Left ventricle myocardium inferior (tissue), 1 donor: ENCODE data around the gene ALCAM. TPM values are rescaled to one million over a fixed set of nuclear protein-coding genes. Genes with fewer than 3 reads are reported as not detected.

Experiments used
- DNase-seq: peaks from one replicate; pipeline ENCODE4 v3.0.0-alpha.2; 2020
- H3K27ac ChIP-seq: fragments of 200-600 bp; replicated peaks from 2 replicates; pipeline ENCODE4 v1.8.0; 2021
- H3K27me3 ChIP-seq: fragments of 200-600 bp; 2 replicates; pipeline ENCODE4 v1.8.0; 2021; ENCODE audit warnings: low read depth
- H3K36me3 ChIP-seq: fragments of 200-600 bp; 2 replicates; pipeline ENCODE4 v1.8.0; 2021
- H3K4me1 ChIP-seq: fragments of 200-600 bp; 2 replicates; pipeline ENCODE4 v1.8.0; 2021
- H3K4me3 ChIP-seq: fragments of 200-600 bp; 2 replicates; pipeline ENCODE4 v1.8.0; 2021; ENCODE audit warnings: mild to moderate bottlenecking, moderate library complexity
- H3K9me3 ChIP-seq: fragments of 200-600 bp; replicated peaks from 2 replicates; pipeline ENCODE4 v1.8.0; 2021
- intact Hi-C: fragments of 100-400 bp; cut with micrococcal nuclease; formaldehyde crosslinking; loops from one replicate; pipeline ENCODE4 v1.11.0; 2022
- total RNA-seq: library from RNA; stranded (reverse); fragmentation: NEBNext Ultra II Directional; extraction: Animal tissue kit (Norgen Biotek cat#: 25700); gene quantifications from one replicate; pipeline ENCODE4 v1.2.1, GENCODE V29; 2021
- TF ChIP-seq, protein P1 (sequence below): fragments of 200-600 bp; IDR thresholded peaks from 2 replicates; pipeline ENCODE4 v1.8.0; 2021; ENCODE audit warnings: antibody characterized with exemption, mild to moderate bottlenecking, borderline replicate concordance
- donor health status: DM: no; HTN: yes; CAD: no; lungs with severe emphysema.

ALCAM gene
- total RNA-seq, 1 donor from 2014 or later: 3.7 TPM

DNA sequence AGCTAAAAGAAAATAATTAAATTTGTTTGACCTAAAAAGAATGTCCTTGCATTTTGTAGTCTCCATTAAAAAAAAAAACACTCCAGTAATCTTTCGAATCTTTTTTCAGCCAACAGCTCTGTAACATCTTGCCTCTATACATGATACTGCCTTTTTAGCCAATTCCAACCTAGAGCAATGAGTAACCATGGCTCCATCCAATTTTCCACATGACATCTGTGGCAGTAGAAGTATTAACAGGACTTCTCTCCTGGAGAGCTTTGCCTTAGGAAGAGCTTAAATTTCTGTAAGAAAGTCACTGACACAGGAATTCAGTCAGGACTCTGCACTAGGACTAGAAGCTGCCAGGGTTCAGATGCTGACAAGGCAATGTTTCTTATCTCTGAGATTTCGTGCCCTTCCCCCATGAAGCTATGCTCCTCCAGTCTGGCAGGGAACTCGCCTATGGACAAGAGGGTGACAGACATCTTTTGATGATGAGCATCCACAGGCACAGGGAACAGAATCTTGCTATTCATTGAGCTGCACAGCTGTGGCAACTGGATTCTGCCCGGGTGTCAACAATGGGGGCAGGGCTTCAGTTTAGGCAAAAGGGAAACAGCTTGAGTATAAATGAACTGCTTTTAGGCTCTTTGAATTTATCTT lies 81.8 kb downstream of the ALCAM start:
- Histone ChIP-seq H3K36me3 (no peaks in the 10 kb centered on the region), H3K27ac (no peak overlapping the region), H3K27me3 (no peaks in the 10 kb centered on the region), H3K4me1 (no peaks in the 10 kb centered on the region), H3K4me3 (no peak overlapping the region), H3K9me3 (peaks cover 9% of the 10 kb centered on the region)
- no peak for DNase-seq
- TF ChIP-seq, protein P1, sequence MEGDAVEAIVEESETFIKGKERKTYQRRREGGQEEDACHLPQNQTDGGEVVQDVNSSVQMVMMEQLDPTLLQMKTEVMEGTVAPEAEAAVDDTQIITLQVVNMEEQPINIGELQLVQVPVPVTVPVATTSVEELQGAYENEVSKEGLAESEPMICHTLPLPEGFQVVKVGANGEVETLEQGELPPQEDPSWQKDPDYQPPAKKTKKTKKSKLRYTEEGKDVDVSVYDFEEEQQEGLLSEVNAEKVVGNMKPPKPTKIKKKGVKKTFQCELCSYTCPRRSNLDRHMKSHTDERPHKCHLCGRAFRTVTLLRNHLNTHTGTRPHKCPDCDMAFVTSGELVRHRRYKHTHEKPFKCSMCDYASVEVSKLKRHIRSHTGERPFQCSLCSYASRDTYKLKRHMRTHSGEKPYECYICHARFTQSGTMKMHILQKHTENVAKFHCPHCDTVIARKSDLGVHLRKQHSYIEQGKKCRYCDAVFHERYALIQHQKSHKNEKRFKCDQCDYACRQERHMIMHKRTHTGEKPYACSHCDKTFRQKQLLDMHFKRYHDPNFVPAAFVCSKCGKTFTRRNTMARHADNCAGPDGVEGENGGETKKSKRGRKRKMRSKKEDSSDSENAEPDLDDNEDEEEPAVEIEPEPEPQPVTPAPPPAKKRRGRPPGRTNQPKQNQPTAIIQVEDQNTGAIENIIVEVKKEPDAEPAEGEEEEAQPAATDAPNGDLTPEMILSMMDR: no peak
- intact Hi-C loops: no loop called here

DNA sequence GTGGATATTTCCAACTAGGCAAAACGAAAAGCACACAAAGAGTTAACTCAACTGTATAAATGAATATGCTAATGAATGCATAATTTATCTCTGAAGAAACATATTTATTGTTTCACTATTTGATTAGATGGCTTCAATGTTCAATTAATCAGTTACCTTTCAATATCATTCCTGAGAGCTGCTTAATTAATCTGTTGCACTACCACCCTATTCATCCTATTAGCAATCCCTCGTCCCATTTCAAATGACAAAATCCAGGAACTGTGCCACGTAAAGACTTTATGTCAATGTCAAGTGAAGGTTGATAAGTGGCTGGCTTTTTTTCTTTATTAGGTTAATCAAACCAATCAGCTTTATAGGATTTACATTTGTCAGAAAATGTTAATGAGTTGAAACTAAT lies 82.7 kb downstream of the ALCAM start:
- Histone ChIP-seq H3K4me1 (no peaks in the 10 kb centered on the region), H3K9me3 (peaks cover 13% of the 10 kb centered on the region), H3K4me3 (no peak overlapping the region), H3K27me3 (no peaks in the 10 kb centered on the region), H3K27ac (no peak overlapping the region), H3K36me3 (no peaks in the 10 kb centered on the region)
- intact Hi-C loops: no loop called here
- no peak for DNase-seq
- TF ChIP-seq, protein P1: no peak

DNA sequence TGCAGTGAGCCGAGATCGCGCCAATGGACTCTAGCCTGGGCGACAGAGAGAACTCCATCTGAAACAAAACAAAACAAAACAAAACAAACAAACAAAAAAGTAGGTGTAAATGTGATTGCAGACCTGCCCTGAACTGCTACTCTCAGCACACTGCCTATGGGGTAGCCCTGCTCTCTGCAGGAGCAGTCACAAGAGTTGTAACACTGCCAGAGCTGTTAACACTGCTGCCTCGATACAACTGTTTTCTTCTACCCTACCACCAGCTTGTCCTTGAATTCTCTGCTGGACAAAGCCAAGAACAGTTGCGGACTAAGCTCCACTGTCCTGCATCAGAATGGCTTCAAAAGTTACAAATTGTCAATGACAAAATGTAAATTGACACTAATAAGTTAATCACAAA lies 89.3 kb downstream of the ALCAM start:
- Histone ChIP-seq H3K4me3 (no peak overlapping the region), H3K4me1 (no peaks in the 10 kb centered on the region), H3K9me3 (peaks cover 13% of the 10 kb centered on the region), H3K27ac (no peak overlapping the region), H3K36me3 (no peaks in the 10 kb centered on the region), H3K27me3 (no peaks in the 10 kb centered on the region)
- DNase-seq: no peak
- intact Hi-C loops: no loop called here
- TF ChIP-seq, protein P1: no peak

DNA sequence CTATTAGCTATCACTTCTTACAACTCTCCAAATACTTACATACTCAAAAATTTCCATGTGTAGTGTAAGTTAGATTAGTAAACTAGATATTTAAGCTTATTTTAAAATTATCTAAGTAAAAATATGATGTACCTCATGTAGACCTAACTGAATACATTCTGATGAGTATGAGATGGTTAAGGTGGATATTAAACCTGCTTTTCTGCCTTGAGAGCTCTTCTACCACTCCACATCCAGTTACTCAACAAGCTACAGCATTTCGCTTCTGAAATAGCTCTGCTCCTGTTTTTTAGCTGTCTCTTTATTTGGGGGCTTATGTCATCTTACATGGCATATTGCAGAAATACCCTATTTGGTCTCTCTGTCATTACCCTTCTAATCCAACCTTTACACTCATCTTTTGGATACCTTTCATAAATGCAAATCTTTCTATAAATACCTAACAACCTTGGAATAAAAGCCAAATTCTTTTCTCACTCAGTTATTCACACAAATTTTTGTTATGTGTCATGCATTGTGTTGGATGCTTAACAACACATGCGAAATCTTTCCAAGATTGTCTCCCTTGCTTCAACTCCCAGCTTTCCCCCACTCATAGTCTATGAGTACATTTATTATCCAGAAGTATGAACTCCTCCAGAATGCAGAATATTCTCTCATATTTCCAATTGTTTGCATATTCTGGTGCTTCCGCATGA lies 92.0 kb downstream of the ALCAM start:
- Histone ChIP-seq H3K36me3 (no peaks in the 10 kb centered on the region), H3K27ac (no peak overlapping the region), H3K4me1 (no peaks in the 10 kb centered on the region), H3K4me3 (no peak overlapping the region), H3K27me3 (no peaks in the 10 kb centered on the region), H3K9me3 (peaks cover 2% of the 10 kb centered on the region)
- TF ChIP-seq, protein P1: no peak
- intact Hi-C loops: no loop called here
- DNase-seq: no peak

DNA sequence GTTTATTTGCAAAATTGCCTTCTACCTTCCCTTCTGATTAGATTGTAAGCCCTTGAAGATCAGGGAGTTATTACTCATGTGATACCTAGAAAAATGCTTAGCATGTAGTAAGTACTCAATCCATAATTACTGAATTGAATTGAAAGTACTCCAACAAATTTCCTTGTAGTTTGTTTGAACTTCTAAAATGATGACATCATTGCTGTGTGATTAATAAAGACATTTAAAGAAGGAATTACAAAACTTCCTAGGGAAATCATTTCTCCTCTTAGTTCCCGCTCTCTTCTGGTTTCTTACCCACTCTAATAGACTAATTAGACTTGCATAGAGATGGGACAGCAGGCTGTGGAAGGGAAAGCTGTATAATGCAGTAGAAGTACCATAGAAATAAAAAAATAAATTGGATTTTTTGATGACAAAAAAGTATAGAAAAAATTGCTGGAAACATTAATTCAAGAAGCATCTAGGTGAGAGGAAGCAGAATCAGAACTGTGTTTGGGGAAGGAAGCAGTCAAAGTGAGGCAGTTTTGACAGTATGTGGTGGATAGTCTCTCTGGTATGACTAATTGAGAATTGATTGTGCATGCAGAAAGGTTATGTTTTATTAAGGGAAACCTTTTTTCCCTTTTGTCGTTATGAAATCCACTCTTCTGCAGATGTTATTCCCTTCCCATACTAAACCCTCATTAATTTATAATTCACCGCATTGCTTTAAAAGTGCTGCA lies 93.0 kb downstream of the ALCAM start:
- intact Hi-C loops: no loop called here
- Histone ChIP-seq H3K4me3 (no peak overlapping the region), H3K27ac (no peak overlapping the region), H3K36me3 (no peaks in the 10 kb centered on the region), H3K9me3 (no peaks in the 10 kb centered on the region), H3K4me1 (no peaks in the 10 kb centered on the region), H3K27me3 (no peaks in the 10 kb centered on the region)
- TF ChIP-seq, protein P1: no peak
- no peak for DNase-seq
